Measurements from ENCODE around the gene P2RY13.

- TF ChIP-seq CTCF (IDR thresholded peaks at IDR 0.05) (no peak), EZH2 (IDR thresholded peaks at IDR 0.05; ENCODE audit: borderline replicate concordance, insufficient read depth, low read depth, low read length, poor library complexity, severe bottlenecking) (no peak)
These were observed 37.6 kb upstream of the P2RY13 start for GRCh38 chr3:151366993-151367392.

All from B cell (primary cell).